Stimulated activated CD8-positive, alpha-beta memory T cell treated with anti-CD3 and anti-CD28 coated beads, Interleukin-4, amount 100 ng/mL, for 48 hours (primary cell): Measurements from ENCODE around the gene ASXL3.

ENCODE experiments used
- DNase-seq: peaks from one replicate; pipeline ENCODE4 v3.0.0-alpha.2; 2020

ASXL3 gene

GRCh38 chr18:33735428-33735827, 157.4 kb downstream of the ASXL3 start:
- no peak for DNase-seq

- DNase-seq = no peak
Observed at GRCh38 chr18:33741760-33742159, 163.7 kb downstream of the ASXL3 start.

DNA sequence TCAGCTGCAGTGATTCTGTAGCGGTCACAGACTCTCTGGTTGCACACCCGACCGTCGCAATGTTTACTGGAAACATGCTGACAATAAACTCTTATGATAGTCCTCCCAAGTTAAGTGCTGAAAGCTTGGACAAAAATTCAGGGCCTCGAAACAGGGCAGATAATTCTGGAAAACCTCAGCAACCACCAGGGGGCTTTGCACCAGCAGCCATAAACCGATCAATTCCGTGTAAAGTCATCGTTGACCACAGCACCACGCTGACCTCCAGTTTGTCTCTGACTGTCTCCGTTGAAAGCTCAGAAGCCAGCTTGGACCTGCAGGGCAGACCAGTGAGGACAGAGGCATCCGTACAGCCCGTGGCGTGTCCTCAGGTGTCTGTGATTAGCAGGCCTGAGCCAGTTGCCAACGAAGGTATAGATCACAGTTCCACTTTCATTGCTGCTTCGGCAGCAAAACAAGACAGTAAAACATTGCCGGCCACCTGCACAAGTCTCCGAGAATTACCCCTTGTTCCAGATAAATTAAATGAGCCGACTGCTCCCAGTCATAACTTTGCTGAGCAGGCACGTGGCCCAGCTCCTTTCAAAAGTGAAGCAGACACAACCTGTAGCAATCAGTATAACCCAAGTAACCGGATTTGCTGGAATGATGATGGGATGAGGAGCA, 166.1 kb downstream of the ASXL3 start:
- DNase-seq = no peak

GRCh38 chr18:33745151-33745795, 167.3 kb downstream of the ASXL3 start:
- no peak for DNase-seq

DNA sequence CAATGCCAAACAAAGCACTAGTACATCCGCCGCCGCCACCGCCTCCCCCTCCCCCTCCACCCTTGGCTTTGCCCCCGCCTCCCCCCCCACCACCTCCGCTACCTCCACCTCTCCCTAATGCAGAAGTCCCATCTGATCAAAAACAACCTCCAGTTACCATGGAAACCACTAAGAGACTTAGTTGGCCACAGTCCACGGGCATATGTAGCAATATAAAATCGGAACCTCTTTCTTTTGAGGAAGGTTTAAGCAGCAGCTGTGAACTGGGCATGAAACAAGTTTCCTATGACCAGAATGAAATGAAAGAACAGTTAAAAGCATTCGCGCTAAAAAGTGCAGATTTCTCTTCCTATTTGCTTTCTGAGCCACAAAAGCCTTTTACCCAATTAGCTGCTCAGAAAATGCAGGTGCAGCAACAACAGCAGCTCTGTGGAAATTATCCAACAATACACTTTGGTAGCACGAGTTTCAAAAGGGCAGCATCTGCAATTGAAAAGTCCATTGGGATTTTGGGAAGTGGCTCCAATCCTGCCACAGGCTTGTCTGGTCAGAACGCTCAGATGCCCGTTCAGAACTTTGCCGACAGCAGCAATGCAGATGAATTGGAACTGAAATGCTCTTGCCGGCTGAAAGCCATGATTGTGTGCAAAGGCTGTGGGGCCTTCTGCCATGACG, 168.0 kb downstream of the ASXL3 start:
- DNase-seq = no peak

GRCh38 chr18:33749834-33750233, 171.8 kb downstream of the ASXL3 start:
- DNase-seq = no peak

DNA sequence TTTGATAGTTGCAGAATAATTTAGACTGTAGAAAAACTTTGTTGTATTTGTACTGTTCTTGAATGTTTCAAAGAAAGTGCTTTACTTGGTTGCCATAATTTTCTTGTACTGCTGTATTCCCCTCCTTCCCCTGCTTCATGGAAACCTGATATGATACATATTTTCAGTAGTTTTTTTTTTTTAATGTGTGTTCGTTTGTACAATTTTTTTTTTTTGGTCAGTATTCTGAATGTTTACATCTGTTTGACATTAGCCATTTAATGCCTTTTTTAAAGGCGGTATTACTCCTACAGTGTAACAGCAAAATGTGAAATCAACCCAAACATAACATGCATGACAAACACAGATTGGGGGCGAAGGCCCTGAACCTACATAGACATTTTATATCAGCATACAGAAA, 172.3 kb downstream of the ASXL3 start:
- no peak for DNase-seq

DNA sequence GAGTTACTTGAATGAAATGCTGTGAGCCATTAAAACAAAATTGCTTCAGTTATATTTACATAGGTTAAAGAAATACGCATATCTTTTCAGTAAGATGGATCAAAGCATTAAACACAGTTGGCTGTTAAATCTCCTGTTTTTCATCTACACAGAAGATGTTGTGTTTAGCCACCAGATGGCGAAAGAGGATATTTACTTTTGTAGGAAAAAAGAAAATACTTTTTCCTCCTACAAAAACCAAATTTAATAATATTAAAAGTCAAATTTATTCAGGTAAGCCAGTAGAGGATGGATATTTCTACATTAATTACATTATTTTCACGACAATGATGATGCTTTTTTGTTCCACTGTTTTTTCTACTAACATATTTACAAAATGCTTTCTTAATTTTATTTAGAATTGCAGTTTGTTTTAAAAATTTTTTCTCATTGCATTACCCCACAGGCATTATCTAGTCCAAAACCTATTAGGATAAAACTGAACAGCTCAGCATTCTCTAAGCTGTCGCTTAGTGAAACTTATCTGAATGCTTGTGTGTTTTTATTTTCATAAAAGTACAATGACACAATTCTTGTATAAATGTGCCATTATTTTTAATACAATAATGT, 173.7 kb downstream of the ASXL3 start:
- DNase-seq = no peak

- no peak for DNase-seq
Observed at GRCh38 chr18:33755391-33755790, 177.4 kb downstream of the ASXL3 start.

DNA sequence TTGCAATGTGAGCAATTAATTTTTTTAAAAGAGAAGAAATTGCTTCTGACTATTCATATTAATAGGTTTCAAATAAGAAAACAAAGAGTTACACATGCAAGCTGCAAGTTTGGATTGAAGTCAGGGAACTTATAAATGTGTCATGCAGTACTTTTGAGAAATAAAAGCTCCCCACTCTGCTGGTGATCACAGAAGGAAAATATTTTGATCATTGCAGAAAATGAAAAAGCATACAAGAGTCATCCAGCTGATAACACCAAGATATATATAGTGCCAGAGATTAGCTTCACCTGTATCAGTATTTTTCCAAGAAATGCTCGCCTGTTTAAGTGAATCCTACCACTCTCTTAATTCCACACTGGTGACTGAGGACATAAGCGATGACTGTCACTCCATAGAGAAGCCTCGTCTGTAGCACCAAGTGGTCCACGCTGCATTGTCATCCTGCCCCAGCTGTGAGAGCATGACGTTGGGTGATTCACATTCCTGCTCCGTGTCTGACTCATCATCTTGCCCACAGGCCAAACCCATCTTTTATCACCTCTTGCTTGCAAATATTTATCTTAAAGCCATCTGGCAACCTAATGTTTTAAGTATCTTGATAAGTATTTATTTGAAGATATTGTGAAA, 178.0 kb downstream of the ASXL3 start:
- DNase-seq = no peak

- DNase-seq = no peak
Observed at GRCh38 chr18:33757037-33757436, 179.0 kb downstream of the ASXL3 start.

DNA sequence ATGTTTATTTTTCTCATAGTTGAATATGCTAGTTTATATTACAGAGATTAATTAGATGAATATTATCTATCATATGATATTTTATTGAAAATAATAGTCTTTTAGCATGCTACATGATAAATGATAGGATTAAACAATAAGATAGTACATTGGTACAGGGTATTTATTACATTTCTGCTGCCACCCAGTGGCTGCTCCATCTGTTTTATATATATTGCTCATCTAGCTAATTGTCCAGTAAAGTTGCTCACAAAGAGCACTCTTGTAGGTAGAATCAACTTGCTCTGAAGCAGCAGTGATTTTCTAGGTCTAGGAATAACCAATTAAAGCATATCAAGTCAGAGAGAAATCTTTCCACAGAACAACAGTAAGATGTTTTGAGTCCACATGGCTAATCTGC, 183.3 kb downstream of the ASXL3 start:
- no peak for DNase-seq

DNA sequence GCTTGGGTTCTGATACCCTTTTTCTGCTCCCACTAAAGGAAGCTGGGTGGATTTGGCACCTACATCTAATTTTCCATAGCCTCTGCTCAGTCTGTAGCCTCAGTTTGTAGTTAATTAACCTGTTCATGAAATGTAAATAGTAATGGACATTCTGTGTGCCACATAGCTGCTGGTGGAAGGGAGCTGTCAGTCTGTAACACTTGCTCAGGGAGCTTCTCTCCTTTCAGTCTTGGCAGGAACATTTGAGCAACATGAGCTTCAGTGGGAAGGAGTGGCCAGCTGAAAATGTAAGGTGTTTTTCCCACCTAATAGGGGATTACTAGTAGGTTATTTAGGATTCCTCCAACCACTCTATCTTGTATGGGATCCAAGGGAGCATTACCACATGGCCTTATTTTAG, 203.4 kb downstream of the ASXL3 start:
- DNase-seq = no peak
